H9 (cell line): Measurements from ENCODE around the gene RALA. TPM values are rescaled to one million over a fixed set of nuclear protein-coding genes. Genes with fewer than 3 reads are reported as not detected.

ENCODE experiments used
- DNase-seq: peaks from one replicate; pipeline ENCODE4 v3.0.0-alpha.2; 2017
- H2AFZ ChIP-seq: one replicate; pipeline ENCODE4 v1.6.1; 2013; ENCODE audit warnings: mild to moderate bottlenecking, low read length, control low read depth, moderate library complexity
- H2AK5ac ChIP-seq: 2 replicates; pipeline ENCODE4 v1.6.1; 2013; ENCODE audit warnings: low read length, control low read depth, mixed read lengths; ENCODE audit not compliant: insufficient read length
- H2BK120ac ChIP-seq: one replicate; pipeline ENCODE4 v1.6.1; 2013; ENCODE audit warnings: low read depth, mild to moderate bottlenecking, low read length, control low read depth, inconsistent platforms; ENCODE audit not compliant: poor library complexity, severe bottlenecking
- H2BK12ac ChIP-seq: 2 replicates; pipeline ENCODE4 v1.6.1; 2013; ENCODE audit warnings: low read length, control low read depth, mixed read lengths, low read depth; ENCODE audit not compliant: insufficient read length
- H2BK15ac ChIP-seq: 2 replicates; pipeline ENCODE4 v1.6.1; 2013; ENCODE audit warnings: low read depth, low read length, control low read depth
- H2BK20ac ChIP-seq: one replicate; pipeline ENCODE4 v1.6.1; 2013; ENCODE audit warnings: low read depth, mild to moderate bottlenecking, low read length, control low read depth, inconsistent platforms; ENCODE audit not compliant: poor library complexity, severe bottlenecking
- H2BK5ac ChIP-seq: 2 replicates; pipeline ENCODE4 v1.6.1; 2013; ENCODE audit warnings: low read length, control low read depth, mixed read lengths; ENCODE audit not compliant: insufficient read length
- H3K14ac ChIP-seq: 2 replicates; pipeline ENCODE4 v1.6.1; 2013; ENCODE audit warnings: low read length, control low read depth; ENCODE audit not compliant: insufficient read depth
- H3K18ac ChIP-seq: 2 replicates; pipeline ENCODE4 v1.6.1; 2013; ENCODE audit warnings: low read depth, mild to moderate bottlenecking, mixed read lengths, low read length, control low read depth; ENCODE audit not compliant: insufficient read length
- H3K23ac ChIP-seq: 2 replicates; pipeline ENCODE4 v1.6.1; 2013; ENCODE audit warnings: low read length, control low read depth, mixed read lengths, low read depth; ENCODE audit not compliant: insufficient read length
- H3K23me2 ChIP-seq: 2 replicates; pipeline ENCODE4 v1.6.1; 2013; ENCODE audit warnings: low read depth, mild to moderate bottlenecking, mixed read lengths, low read length, control low read depth; ENCODE audit not compliant: insufficient read length, poor library complexity, severe bottlenecking
- H3K27ac ChIP-seq: 2 replicates; pipeline ENCODE4 v1.5.1; 2013; ENCODE audit warnings: low read length, control low read depth, mixed read lengths, low read depth; ENCODE audit not compliant: insufficient read length
- H3K27me3 ChIP-seq: 2 replicates; pipeline ENCODE4 v1.6.1; 2013; ENCODE audit warnings: low read length, control low read depth, inconsistent platforms; ENCODE audit not compliant: insufficient read depth
- H3K4ac ChIP-seq: 2 replicates; pipeline ENCODE4 v1.6.1; 2013; ENCODE audit warnings: low read depth, mild to moderate bottlenecking, control low read depth, inconsistent platforms, low read length, moderate library complexity
- H3K4me1 ChIP-seq: 2 replicates; pipeline ENCODE4 v1.6.1; 2013; ENCODE audit warnings: low read length, control low read depth, inconsistent platforms; ENCODE audit not compliant: insufficient read depth
- H3K4me2 ChIP-seq: 2 replicates; pipeline ENCODE4 v1.6.1; 2013; ENCODE audit warnings: low read length, control low read depth, mixed read lengths; ENCODE audit not compliant: insufficient read length, insufficient read depth
- H3K56ac ChIP-seq: 2 replicates; pipeline ENCODE4 v1.6.1; 2013; ENCODE audit warnings: low read depth, mild to moderate bottlenecking, mixed read lengths, low read length, control low read depth; ENCODE audit not compliant: insufficient read length
- H3K79me1 ChIP-seq: 2 replicates; pipeline ENCODE4 v1.6.1; 2013; ENCODE audit warnings: low read depth, mild to moderate bottlenecking, moderate library complexity, low read length, control low read depth, inconsistent platforms; ENCODE audit not compliant: insufficient read depth, poor library complexity, severe bottlenecking
- H3K79me2 ChIP-seq: 2 replicates; pipeline ENCODE4 v1.6.1; 2013; ENCODE audit warnings: low read length, control low read depth, inconsistent platforms; ENCODE audit not compliant: insufficient read depth
- H3K9ac ChIP-seq: 2 replicates; pipeline ENCODE4 v1.6.1; 2013; ENCODE audit warnings: low read length, control low read depth, mixed read lengths; ENCODE audit not compliant: insufficient read length; ENCODE audit errors: extremely low read depth
- H3K9me3 ChIP-seq: one replicate; pipeline ENCODE4 v1.6.1; 2013; ENCODE audit warnings: low read depth, low read length, inconsistent platforms; ENCODE audit not compliant: control insufficient read depth
- H3T11ph ChIP-seq: one replicate; pipeline ENCODE4 v1.6.1; 2013; ENCODE audit warnings: mild to moderate bottlenecking, low read length, control low read depth, inconsistent platforms
- H4K20me1 ChIP-seq: one replicate; pipeline ENCODE4 v1.6.1; 2013; ENCODE audit not compliant: control insufficient read depth, insufficient read length, insufficient read depth
- H4K5ac ChIP-seq: 2 replicates; pipeline ENCODE4 v1.6.1; 2013; ENCODE audit warnings: low read depth, mild to moderate bottlenecking, mixed read lengths, low read length, control low read depth; ENCODE audit not compliant: insufficient read length
- H4K8ac ChIP-seq: replicated peaks from 2 replicates; pipeline ENCODE4 v1.6.1; 2013; ENCODE audit warnings: low read length, control low read depth, mixed read lengths, low read depth; ENCODE audit not compliant: insufficient read length
- H4K91ac ChIP-seq: 2 replicates; pipeline ENCODE4 v1.6.1; 2013; ENCODE audit warnings: low read depth, mild to moderate bottlenecking, moderate library complexity, mixed read lengths, low read length, control low read depth; ENCODE audit not compliant: insufficient read length
- H3K27ac Mint-ChIP-seq, 3 experiments: 2 replicates in 2 of 3; 3 replicates in 1 of 3; pipeline ENCODE4 v1.8.0; 2020 to 2021; ENCODE audit warnings: mixed read lengths in 3 of 3, mild to moderate bottlenecking in 1 of 3, moderate library complexity in 1 of 3
- H3K27me3 Mint-ChIP-seq: 2 replicates; pipeline ENCODE4 v1.8.0; 2021; ENCODE audit warnings: low read depth, mild to moderate bottlenecking, moderate library complexity, mixed read lengths
- H3K36me3 Mint-ChIP-seq, 3 experiments: 2 replicates in 2 of 3; 3 replicates in 1 of 3; pipeline ENCODE4 v1.8.0; 2020 to 2021; ENCODE audit warnings: low read depth in 3 of 3, mixed read lengths in 3 of 3; ENCODE audit not compliant: insufficient read depth in 1 of 3
- H3K4me1 Mint-ChIP-seq, 2 experiments: 2 replicates each; pipeline ENCODE4 v1.8.0; 2020; ENCODE audit warnings: mixed read lengths in 2 of 2
- H3K4me3 Mint-ChIP-seq, 2 experiments: 2 replicates in 1 of 2; 3 replicates in 1 of 2; pipeline ENCODE4 v1.8.0; 2020 to 2021; ENCODE audit warnings: mild to moderate bottlenecking in 2 of 2, mixed read lengths in 2 of 2, moderate library complexity in 1 of 2
- H3K9me3 Mint-ChIP-seq, 2 experiments: 2 replicates in 1 of 2; 3 replicates in 1 of 2; pipeline ENCODE4 v1.8.0; 2020; ENCODE audit warnings: mild to moderate bottlenecking in 2 of 2, mixed read lengths in 2 of 2, moderate library complexity in 1 of 2
- CTCF ChIP-seq: fragments of 200-600 bp; sonication (generic); conservative IDR thresholded peaks from 3 replicates; pipeline ENCODE4 v1.8.0; 2021; ENCODE audit warnings: antibody characterized with exemption, mild to moderate bottlenecking
- WGBS: extraction: QIAGEN DNeasy Blood & Tissue Kit; methylation state at CpG from one replicate; pipeline ENCODE4 v1.1.7; 2013; ENCODE audit warnings: missing lambda C conversion rate, low lambda C conversion rate, mixed read lengths; ENCODE audit not compliant: insufficient read length; ENCODE audit errors: extremely low coverage; 5-methylcytosine and 5-hydroxymethylcytosine counted together
- total RNA-seq: library from RNA; stranded (reverse); gene quantifications from 2 replicates; pipeline ENCODE4 v1.2.1, GENCODE V29; 2021

Gene RALA
- total RNA-seq, 1 experiment from 2014 or later, result 57.5 TPM

GRCh38 chr7:39697483-39697882 lies 74.1 kb downstream of the RALA start:
- no peak overlapping the region for H3K56ac ChIP-seq
- H3K23me2 ChIP-seq, result no peaks in the 10 kb centered on the region
- H3K4me3 Mint-ChIP-seq, result no peak overlapping the region
- TF ChIP-seq CTCF, result no peak
- no peak overlapping the region for H2AFZ ChIP-seq
- H4K5ac ChIP-seq, result no peak overlapping the region
- no peak overlapping the region for H2BK5ac ChIP-seq
- H2BK20ac ChIP-seq, result no peak overlapping the region
- H3K4me2 ChIP-seq, result no peak overlapping the region
- no peak overlapping the region for H2BK120ac ChIP-seq
- H3K27me3 ChIP-seq, result no peaks in the 10 kb centered on the region
- H2BK12ac ChIP-seq, result no peak overlapping the region
- no CpG with 5 or more reads among the region's 1 CpG for WGBS
- no peak overlapping the region for H2AK5ac ChIP-seq
- no peaks in the 10 kb centered on the region for H3K79me2 ChIP-seq
- peaks cover 4 to 7% of the 10 kb centered on the region in 2 experiments; a peak in 3 of 4 replicates for H3K4me1 Mint-ChIP-seq
- no peaks in the 10 kb centered on the region for H3K9me3 Mint-ChIP-seq
- no peaks in the 10 kb centered on the region for H3K9me3 ChIP-seq
- no peak overlapping the region for H4K91ac ChIP-seq
- H3K4me1 ChIP-seq, result no peaks in the 10 kb centered on the region
- no peak overlapping the region for H2BK15ac ChIP-seq
- no peak overlapping the region for H3K23ac ChIP-seq
- no peak overlapping the region for H3K14ac ChIP-seq
- peak overlapping the region in 1 of 3 experiments; percentile 66; a peak in 2 of 7 replicates for H3K27ac Mint-ChIP-seq
- no peak overlapping the region for H4K8ac ChIP-seq
- H3K27ac ChIP-seq, result no peak overlapping the region
- no peak overlapping the region for H3K18ac ChIP-seq
- no peak overlapping the region for H3K9ac ChIP-seq
- H3K4ac ChIP-seq, result no peak overlapping the region
- H3K79me1 ChIP-seq, result no peaks in the 10 kb centered on the region
- no peak for DNase-seq
- no peaks in the 10 kb centered on the region for H4K20me1 ChIP-seq
- no peak overlapping the region for H3T11ph ChIP-seq
- H3K36me3 Mint-ChIP-seq, result peaks cover 15 to 65% (median 47%) of the 10 kb centered on the region in 3 experiments; a peak in 6 of 7 replicates
- no peaks in the 10 kb centered on the region for H3K27me3 Mint-ChIP-seq
